Measurements from ENCODE around the gene IL27RA.

GRCh38 chr19:14027856-14028450 lies 3.6 kb upstream of the IL27RA start, which contains the start of gene RLN3:
- TF ChIP-seq CTCF (IDR thresholded peaks at IDR 0.05; ENCODE audit: poor library complexity, severe bottlenecking) (no peak), EP300 (conservative IDR thresholded peaks at IDR 0.05; ENCODE audit: poor library complexity, severe bottlenecking) (no peak), EZH2 (IDR thresholded peaks at IDR 0.05; ENCODE audit: borderline replicate concordance, insufficient read depth, low read length, poor library complexity, severe bottlenecking) (no peak), SMC3 (conservative IDR thresholded peaks at IDR 0.05; ENCODE audit: poor library complexity) (no peak)
